Neural progenitor cell (in vitro differentiated cells): ENCODE data around the gene NPHP3.

ENCODE experiments used
- EZH2 ChIP-seq: fragments of 200-600 bp; sonication (generic); IDR thresholded peaks from 2 replicates; pipeline ENCODE4 v1.6.1; 2017; ENCODE audit warnings: antibody characterized with exemption, mild to moderate bottlenecking, moderate library complexity
- EZH2phosphoT487 ChIP-seq: fragments of 200-600 bp; sonication (generic); IDR thresholded peaks from 2 replicates; pipeline ENCODE4 v1.6.1; 2017; ENCODE audit warnings: antibody characterized with exemption
- TF ChIP-seq, protein P1 (sequence below): fragments of 200-600 bp; sonication (generic); IDR thresholded peaks from 2 replicates; pipeline ENCODE4 v1.5.1; 2017; ENCODE audit warnings: antibody characterized with exemption, mild to moderate bottlenecking

DNA sequence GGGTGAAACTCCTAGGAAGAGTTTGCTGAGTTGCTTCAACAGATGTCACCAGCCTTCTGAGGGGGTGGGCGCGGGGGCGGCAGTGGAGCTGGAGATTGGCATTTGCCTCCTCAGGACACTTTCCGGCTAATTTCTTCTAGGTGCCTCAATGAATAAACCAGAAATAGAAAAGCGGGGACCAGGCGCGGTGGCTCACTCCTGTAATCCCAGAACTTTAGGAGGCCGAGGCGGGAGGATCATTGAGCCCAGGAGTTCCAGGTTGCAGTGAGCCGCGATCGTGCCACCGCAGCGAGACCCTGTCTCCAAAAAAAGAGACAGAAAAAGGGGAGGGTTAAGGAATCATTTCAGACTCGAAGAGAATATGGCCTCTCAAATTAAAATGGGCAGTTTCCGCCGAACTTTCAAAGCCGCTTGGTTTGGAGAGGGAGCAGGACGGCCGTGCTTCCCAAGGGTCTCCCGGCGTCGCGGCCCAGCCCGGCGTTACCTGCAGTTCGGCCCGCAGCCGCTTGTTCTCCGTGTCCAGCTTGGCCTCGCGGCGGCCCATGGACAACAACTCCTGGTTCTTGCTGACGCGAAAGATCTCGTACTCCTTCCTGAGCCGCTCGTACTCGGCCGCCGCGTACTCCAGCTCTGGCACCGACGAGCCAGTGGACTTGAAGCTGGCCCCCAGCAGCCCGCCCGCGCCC lies 587 bp downstream of the NPHP3 start:
- TF ChIP-seq, protein P1, sequence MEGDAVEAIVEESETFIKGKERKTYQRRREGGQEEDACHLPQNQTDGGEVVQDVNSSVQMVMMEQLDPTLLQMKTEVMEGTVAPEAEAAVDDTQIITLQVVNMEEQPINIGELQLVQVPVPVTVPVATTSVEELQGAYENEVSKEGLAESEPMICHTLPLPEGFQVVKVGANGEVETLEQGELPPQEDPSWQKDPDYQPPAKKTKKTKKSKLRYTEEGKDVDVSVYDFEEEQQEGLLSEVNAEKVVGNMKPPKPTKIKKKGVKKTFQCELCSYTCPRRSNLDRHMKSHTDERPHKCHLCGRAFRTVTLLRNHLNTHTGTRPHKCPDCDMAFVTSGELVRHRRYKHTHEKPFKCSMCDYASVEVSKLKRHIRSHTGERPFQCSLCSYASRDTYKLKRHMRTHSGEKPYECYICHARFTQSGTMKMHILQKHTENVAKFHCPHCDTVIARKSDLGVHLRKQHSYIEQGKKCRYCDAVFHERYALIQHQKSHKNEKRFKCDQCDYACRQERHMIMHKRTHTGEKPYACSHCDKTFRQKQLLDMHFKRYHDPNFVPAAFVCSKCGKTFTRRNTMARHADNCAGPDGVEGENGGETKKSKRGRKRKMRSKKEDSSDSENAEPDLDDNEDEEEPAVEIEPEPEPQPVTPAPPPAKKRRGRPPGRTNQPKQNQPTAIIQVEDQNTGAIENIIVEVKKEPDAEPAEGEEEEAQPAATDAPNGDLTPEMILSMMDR: peak; percentile 45
- TF ChIP-seq EZH2: no peak
- no peak for TF ChIP-seq EZH2phosphoT487
